C4-2B (cell line): ENCODE data around the gene PROK1.
"Not testable (repeated sequence)": the region's sequence is repeated elsewhere in the genome, so short reads cannot be mapped to it uniquely, and the experiment has no call there.

Source experiments
- CTCF ChIP-seq: fragments of 450-650 bp; conservative IDR thresholded peaks from 2 replicates; pipeline ENCODE4 v1.5.1; 2017; ENCODE audit warnings: mild to moderate bottlenecking
- ZFX ChIP-seq: fragments of 450-650 bp; IDR thresholded peaks from 2 replicates; pipeline ENCODE4 v1.6.1; 2017

GRCh38 chr1:110439873-110440272 is 11.1 kb upstream of the PROK1 start:
- not testable (repeated sequence) for TF ChIP-seq CTCF, ZFX
